ENCODE results near the gene FBXO11.

DNA sequence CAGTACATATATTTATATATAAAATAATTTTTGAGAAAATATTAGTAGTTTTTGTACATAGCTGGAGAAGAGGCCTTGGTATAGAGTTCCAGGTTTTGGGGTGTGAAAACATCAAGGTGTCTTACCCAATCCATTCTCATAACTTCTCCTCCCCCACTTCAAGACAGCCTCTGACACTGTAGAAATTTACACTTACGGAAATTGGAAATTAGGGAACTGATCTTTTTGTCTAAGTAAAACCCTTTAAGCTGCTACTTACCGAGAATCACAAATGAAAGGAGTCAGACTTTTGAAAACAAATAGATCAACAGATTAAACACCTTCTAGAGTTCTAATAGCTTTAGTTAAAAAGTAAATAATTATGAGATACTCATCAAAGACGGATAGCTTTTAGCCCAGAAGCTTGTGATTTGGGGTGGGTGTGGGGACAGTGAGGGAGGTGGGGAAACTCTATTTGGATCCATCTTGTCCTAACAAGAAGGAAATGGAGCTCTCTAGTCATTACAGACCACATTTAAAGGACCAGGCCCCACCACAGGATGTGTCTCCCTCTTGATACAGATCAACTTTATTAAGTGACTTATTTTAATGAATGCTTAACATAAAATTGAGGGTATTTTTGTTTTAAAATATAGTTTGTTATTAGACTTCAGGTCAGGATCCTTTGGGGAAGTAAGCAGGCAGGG, 11.1 kb upstream of the FBXO11 start:
- TF ChIP-seq FOXJ3 (CRISPR knock-in tag; IDR thresholded peaks at IDR 0.05; ENCODE audit: borderline replicate concordance) (no peak), CTCF (IDR thresholded peaks at IDR 0.05) (no peak), ATF2 (CRISPR knock-in tag; IDR thresholded peaks at IDR 0.05; ENCODE audit: borderline replicate concordance, low read depth) (no peak), CBFB (CRISPR knock-in tag; IDR thresholded peaks at IDR 0.05; ENCODE audit: low read depth) (no peak), GABPB1 (CRISPR knock-in tag; IDR thresholded peaks at IDR 0.05) (no peak), MAX (CRISPR knock-in tag; IDR thresholded peaks at IDR 0.05) (no peak), ATF1 (CRISPR knock-in tag; IDR thresholded peaks at IDR 0.05) (no peak), ELF4 (CRISPR knock-in tag; IDR thresholded peaks at IDR 0.05; ENCODE audit: low read depth) (no peak)
- TF ChIP-seq, protein P1, sequence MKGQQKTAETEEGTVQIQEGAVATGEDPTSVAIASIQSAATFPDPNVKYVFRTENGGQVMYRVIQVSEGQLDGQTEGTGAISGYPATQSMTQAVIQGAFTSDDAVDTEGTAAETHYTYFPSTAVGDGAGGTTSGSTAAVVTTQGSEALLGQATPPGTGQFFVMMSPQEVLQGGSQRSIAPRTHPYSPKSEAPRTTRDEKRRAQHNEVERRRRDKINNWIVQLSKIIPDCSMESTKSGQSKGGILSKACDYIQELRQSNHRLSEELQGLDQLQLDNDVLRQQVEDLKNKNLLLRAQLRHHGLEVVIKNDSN (CRISPR knock-in tag; IDR thresholded peaks at IDR 0.05) = no peak
